HG03520 (cell line): Measurements from ENCODE around the gene CYP4X1.
"Not testable (repeated sequence)": the region's sequence is repeated elsewhere in the genome, so short reads cannot be mapped to it uniquely, and the experiment has no call there.

Experiments
- ATAC-seq: cut with Tn5 transposase; IDR thresholded peaks from one replicate; pipeline ENCODE4 v1.9.1; 2021; ENCODE audit warnings: mild to moderate bottlenecking, moderate library complexity; ENCODE audit not compliant: unreplicated experiment

CYP4X1 gene

DNA sequence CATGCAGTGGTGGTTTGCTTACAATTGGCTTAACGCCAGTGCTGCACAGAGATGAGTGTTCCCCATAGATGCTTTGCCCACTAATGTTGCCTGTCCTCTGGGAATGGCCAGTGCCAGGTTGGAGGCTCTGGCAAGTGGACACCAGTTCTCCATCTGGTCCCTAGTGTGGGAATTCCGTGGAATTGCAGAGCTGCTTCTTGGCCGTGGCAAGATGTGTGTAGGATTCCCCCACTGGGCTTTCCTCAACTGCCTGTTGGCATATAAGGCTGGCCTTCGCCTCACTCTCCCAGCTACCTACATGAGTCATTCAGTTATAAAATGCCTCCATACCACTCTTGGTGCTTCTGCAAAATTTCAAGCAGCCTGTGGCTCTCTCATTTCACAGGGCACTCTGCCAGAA, 45.6 kb downstream of the CYP4X1 start:
- ATAC-seq, result not testable (repeated sequence)

DNA sequence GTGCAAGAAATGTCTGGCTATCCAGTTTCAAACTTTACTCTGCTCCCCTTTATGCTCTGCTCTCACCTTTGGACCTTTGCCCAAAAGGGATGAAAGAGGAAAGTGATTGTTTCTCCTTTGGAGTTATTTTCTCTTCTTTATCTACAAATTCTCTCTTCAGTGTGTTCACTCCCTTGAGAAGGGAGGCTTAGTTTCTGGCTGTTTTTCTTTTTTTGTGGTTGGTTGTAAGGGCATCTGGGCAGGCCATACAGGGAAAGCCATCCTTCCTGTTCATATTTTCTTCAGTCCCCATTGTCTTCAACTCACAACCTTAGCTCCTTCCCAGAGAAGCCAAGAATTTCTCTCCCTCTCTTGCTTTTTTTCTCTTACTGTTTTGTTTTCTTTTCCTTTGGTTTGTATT, 46.0 kb downstream of the CYP4X1 start:
- ATAC-seq, result not testable (repeated sequence)

GRCh38 chr1:47089356-47089755, 65.9 kb downstream of the CYP4X1 start:
- ATAC-seq, result not testable (repeated sequence)

DNA sequence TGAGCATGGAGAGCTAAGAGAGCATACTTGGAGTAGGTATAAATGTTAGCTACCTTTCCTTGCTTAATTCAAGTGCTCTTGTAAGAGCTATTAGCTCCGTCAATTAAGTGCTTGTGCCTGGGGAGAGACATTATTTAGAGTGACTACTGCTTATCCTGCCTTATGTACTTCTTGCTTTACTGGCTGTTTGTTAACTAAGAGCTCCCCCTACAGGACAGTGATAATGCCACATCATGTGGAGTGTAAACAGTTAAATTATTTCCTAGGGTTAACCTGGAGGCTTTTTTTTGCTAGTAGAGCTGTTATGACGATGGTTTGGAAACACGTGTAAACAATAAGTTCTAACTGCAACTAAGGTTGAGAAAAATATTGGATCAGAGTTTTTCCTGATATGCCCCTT, 68.0 kb downstream of the CYP4X1 start:
- ATAC-seq, result not testable (repeated sequence)
